HG03460 (cell line): ENCODE results near the gene MRPS7.
"Not testable (repeated sequence)": the region's sequence is repeated elsewhere in the genome, so short reads cannot be mapped to it uniquely, and the experiment has no call there.

Experiments
- ATAC-seq: cut with Tn5 transposase; IDR thresholded peaks from one replicate; pipeline ENCODE4 v1.9.1; 2021; ENCODE audit not compliant: unreplicated experiment

Gene MRPS7

DNA sequence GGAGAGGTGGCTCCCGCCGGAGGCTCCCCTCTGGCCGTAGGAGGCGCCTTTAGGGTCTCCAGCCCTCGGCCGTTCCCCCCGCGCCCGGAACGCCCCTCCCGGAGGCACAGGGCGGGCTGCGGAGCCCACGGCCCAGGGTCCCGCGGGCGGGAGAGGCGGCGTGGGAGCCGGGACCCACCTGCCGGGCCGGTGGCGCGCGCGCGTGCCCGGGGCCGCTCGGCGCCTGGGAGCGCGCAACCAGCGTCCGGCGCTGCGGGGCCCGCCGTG, 9.2 kb downstream of the MRPS7 start, which contains the start of gene MIF4GD:
Gene MIF4GD (minus strand): TSS at position 266 of the 267 bp plus-strand sequence. CDS start 1,036 bp downstream, outside the sequence.
- ATAC-seq: no peak

DNA sequence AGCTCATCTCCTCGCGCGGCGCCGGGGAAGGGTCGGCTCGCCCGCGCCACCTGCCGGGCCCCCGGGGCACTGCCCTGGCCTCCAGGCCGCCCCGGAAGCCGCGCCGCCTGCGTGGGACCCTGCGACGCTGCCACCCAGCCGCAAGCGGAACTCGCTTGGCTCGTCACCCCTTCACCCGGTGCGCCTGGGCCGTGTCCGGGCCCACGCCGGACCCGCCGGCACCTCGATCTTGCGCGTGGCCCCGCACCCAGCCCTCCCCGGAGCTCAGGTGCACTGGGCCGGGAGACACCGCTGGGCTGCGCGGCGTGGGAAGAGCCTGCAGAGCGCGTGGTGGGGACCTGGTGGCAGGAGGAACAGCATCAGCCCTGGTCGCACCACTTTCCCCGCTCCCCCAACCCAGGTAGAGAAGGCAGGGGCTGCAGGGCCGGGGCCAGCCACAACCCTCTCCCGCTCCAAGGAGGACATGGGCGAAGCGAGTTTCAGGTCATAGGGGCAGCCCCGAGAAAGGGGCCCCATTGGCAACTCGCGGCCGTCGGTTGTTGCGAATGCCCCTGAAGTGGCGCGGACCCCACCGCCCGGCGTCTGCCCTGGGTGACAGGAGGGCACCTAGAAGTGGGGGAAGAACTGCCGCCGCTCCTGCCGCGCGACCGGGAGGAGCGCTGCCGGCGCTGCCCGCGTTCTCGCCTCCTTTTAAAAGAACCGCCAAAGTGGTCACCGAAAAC, 9.7 kb downstream of the MRPS7 start:
- ATAC-seq: peak; percentile 58

DNA sequence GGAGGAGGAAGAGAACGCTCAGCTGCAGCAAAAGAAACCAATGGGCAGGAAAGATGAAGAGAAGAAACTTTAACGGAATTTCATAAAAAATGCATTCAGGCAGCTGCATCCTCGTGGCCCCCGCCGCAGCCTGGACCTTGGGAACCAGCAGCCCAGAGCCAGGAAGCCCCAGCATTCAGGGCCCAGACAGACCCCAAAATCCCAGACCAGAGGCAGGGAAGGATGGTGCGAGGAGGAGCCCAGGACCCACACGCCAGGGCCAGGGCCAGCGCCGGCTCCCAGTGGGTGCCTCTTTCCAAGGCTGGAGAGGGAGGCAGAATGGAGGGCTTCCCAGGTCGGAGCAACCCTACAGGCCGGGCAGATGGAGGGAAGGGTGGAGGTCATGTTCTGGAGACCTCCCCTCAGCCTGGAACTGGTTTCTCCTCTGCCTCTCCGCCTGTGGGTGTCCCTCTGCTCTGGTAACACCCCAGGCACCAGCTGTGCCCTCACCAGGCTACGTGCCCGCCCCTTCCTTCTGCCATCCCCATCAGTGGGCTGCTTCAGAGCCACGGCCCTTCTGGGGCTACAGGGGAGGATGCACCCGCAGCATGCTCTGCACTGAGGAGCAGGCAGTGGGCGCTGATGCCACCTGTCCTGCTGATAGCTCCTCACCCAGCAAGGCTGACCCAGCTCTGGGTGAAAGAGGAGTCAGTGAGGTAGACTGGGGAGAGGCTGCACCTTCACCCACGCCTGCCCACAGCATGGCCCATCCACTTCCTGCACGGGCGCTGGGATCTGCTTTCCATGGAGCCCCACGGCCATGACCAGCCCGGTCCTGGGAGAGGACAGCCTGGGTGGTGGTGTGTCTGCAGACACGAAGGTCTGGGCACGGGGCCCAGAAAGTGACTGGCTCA, 10.5 kb downstream of the MRPS7 start:
- ATAC-seq: no peak

DNA sequence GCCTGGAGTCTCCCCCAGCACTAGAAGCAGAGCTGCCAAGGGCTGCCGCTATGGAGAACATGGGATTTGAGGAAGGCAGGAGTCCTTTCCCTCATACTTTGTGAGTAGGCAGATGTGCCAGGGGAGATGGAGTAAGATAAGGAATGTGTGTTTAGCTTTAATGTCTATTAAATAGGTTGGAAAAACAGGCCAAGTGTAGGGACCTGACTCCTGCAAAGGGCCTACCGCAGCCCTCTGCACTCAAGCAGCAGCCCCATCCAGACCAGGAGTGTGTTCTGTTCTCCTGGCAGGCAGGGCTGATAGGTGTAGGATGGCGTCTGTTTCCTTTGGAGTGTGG, 11.1 kb downstream of the MRPS7 start:
- ATAC-seq: no peak

DNA sequence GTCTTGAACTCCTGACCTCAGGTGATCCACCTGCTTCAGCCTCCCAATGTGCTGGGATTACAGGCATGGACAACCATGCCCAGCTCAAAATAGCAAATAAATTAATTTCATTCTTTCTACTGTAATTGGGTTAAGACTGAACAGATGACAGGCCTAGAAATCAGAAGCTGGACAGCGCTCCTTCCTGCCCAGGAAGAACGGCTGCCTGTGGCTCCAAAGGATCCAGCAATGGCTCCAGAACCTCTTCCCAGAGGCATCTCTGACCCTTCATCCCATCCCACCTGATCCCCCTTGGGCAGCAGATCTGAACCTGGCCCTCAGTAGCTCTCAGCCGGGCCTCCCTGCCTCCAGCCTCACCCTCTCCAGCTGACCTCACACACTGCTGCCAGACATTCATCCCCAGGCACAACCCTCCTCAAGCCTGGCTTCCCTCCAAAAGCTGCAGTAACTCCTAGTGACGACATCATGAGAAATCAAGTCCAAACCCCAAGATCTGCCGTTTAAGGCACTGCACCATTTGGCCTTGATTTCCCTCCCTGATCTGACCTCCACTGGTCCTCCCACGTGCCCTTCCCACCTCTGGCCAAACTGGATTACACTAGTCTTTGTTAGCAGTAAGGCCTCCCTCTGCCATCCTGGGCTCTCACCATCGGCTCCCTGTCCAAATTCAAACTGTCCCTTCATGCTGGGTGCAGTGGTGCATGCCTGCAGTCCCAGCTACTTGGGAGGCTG, 12.5 kb downstream of the MRPS7 start:
- no peak for ATAC-seq

DNA sequence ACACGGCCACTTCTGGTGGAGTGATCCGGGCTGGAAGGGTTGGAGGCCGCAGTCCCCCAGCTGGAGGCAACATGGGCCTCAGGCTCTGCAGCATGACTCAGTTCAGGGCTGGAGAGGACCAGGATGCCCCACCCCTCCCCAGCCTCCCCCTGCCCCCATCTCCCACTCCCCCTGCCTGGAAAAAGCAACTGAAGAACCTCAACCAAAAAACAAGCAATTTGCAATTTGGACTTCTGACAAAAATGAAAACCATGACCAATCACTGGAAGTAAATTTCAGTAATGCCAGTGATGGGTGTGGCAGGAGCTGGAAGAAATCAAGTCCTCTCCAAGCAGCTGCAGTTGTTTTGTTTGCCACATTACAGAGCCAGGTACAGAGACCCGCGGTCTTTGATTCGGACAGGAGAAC, 16.0 kb downstream of the MRPS7 start:
- no peak for ATAC-seq

DNA sequence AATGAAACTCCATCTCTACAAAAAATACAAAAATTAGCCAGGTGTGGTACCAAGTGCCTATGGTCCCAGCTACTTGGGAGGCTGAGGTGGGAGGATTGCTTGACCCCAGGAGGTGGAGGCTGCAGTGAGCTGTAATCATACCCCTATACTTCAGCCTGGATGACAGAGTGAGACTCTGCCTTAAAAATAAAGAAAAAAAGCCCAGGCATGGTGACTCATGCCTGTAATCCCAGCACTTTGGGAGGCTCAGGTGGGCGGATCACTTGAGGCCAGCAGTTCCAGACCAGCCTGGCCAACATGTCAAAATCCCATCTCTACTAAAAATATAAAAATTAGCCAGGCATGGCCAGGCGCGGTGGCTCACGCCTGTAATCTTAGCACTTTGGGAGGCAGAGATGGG, 18.5 kb downstream of the MRPS7 start:
- ATAC-seq: not testable (repeated sequence)

DNA sequence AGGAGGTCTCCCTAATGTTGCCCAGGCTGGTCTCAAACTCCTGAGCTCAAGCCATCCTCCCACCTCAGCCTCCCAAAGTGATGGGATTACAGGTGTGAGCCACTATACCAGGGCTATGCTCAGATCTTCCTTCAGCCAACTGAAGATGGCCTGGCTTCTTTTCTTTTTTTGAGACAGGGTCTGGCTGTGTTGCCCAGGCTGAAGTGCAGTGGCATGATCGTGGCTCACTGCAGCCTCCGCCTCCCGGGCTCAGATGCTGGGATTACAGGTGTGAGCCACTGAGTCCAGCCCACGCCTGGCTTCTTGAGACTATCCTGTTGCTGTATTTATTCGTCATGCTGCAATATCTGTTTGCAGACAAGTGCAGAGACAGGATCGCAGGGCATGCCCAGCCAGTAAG, 23.4 kb downstream of the MRPS7 start:
- ATAC-seq: no peak

DNA sequence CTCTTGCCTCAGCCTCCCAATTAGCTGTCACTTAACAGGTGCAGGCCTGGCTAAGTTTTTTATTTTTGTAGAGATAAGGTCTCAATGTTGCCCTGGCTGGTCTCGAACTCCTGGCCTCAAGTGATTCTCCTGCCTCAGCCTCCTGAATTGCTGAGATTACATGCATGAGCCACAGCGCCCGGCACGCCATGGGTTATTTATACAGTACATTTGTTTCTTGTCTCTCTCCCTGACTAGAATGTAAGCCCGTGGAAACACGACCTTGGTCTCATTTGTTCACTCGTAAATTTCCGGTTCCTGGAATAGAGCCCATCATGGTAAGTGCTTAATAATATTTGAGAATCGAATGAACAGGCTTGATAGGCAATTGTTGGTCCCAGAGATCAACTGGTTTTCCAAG, 25.5 kb downstream of the MRPS7 start:
- no peak for ATAC-seq

DNA sequence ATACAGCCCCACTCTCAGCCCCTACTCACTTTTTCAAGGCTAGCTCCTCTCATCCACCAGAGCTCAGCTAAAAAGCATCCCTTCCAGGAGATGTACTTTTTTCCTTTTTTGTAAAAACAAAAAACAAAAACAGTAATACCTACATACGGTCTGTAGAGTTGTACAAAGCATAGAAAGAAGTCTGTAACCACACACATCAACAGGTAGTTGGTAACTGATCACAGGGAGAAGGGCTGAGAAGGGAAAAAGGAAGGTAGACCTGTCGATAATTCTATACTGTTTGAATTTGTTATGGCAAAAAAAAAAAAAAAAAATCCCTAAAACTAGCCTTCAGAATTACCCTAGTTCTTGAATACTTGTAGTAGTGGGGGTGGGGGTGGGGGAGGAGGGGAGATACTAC, 26.7 kb downstream of the MRPS7 start:
- ATAC-seq: no peak

DNA sequence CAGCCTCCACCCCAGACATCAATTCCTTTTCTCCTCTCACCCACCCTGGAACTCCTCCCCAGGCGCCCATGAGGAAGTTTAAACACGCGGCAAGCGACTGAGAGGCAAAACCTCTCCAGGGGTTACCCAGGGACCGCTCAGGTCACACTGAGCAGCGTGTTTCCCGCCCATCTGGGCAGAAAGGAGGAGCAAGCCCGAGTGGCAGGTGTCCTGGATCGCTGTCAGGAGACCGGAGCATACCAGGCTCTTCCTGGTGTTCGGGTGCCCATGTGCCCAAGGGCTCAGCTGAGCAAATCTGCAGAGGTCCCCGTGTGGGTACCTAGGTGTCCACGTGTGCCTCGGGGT, 27.1 kb downstream of the MRPS7 start:
- peak; percentile 12 for ATAC-seq

DNA sequence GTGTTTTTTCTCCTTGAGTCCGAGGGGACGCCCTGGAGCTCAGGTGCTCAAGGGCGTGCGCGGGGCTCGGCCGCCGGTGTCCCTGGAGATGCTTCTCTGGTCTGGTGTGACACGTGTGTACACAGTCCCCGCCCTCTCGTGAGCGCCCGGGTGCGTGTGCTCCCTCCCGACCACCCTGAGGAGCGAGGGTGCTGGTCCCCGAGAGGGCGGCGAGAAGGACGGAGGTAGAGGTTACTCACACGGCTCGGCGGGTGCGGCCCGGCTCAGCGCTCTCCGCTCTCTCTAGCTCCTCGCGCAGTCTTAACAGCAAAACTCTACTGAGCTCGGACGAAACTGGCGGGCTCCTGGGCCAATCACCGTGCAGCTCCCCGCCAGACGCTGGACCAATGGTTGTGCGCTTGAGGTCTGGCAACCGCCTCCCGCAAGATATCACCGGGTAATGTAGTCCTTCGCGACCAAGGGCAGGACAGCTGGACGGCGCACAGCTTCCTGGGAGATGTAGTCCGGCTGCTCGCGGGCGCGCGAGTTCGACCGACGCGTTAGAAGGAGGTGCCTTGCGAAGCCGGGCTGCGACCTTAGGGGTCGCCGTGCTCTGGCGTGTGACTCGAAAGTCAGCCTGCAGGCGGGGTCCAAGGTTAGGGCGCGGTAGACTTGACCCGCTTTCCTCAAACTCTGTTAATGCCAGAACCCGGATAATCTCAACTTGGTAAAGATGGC, 27.6 kb downstream of the MRPS7 start, which contains the start of gene SLC25A19:
Gene SLC25A19 (minus strand): TSS at position 319 of the 717 bp plus-strand sequence. CDS start 2,669 bp downstream, outside the sequence.
- peak; percentile 84 for ATAC-seq

DNA sequence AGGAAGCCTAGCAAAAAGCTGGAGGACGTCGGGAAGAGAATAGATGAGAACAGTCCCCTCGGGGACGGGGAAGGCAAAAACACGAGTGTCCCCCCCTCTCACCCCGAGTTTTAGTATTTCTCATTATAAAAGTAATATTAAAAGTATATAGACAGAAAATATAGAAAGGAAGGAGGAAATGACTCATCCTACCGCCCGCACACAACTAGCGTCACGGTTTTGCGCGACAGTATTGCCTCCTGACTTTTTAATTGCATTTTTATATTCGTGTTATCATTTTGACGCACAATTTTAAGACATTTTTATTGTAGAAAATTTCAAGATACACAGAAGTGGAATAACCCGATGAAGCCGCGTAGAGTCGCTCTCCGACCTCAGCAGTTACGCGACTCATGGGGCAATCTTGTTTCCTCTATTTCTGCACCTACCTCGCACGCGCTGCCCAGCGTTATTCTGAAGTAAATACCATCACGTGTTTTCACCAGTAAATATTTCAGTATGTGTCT, 28.2 kb downstream of the MRPS7 start:
- peak; percentile 16 for ATAC-seq

DNA sequence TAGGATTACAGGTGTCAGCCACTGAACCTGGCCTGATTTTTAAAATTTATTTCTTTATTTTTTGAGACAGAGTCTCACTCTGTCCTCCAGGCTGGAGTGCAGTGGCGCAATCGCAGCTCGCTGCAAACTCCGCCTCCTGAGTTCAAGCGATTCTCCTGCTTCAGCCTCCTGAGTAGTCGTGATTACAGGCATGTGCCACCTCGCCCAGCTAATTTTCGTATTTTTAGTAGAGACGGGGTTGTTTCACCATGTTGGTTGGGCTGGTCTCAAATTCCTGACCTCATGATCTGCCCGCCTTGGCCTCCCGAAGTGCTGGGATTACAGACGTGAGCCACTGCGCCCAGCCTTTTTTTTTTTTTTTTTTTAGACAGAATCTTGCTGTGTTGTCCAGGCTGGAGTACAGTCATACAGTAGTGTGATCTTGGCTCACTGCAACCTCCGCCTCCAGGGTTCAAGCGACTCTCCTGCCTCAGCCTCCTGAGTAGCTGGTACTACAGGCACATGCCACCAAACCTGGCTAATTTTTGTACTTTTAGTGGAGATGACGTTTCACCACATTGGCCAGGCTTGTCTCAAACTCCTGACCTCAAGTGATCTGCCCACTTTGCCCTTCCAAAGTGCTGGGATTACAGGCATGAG, 31.2 kb downstream of the MRPS7 start:
- ATAC-seq: not testable (repeated sequence)

DNA sequence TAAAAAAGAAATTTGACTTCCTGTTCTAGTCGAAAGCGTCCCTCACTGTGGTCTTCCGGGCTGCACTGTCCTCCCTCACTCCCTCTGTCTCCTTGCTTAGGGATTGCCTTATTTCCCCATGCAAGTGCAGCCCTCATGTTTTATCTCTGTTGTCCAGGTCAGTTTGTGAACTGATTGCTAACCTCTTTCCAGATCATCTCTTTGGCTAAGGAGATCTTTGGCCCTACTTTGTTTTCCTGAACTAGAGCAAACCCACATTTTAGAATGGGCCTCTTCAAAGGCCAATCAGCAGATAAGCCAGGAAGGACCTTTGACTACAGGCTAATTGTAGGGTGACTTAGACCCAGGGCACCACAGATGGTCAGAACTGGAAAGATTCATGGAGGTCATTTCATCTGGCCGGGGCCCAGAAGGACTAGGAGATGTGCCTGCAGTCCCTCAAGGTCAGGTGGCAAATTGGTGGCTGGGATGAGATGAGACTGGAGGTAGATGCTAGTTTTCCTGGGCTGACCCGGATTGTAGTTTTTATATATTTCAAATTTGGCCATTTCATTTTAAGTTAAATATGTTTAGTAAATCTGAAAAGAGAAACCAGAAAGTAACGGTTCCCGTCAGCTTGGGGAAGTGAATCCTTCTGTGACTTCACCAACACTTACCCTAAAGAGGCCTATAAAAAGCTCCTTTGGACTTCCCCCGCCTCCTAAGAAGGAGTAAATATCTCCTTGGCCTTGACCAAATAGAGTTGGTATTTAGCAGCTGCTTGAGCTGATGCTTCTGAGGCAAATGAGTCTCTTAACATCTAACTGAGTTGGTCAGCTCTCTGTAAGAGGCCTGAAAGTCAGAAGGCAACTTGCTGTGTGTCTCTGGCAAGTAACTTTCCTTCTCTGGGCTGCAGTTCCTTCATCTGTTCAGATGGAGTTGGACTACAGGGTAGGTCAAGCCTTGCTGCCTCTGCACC, 33.8 kb downstream of the MRPS7 start:
- ATAC-seq: peak; percentile 55

DNA sequence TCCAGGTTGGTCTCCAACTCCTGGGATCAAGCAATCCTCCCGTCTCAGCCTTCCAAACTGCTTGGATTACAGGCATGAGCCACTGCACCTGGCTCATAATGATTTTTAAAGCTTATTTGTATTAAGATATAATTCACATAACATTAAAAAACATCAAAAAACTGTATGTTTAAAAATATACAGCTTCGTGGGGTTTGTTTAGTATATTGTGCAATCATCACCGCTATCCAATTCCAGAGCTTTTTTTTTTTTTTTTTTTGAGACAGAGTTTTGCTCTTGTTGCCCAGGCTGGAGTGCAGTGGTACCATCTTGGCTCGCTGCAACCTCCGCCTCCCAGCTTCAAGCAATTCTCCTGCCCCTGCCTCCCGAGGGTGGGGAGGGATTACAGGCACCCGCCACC, 38.6 kb downstream of the MRPS7 start:
- ATAC-seq: no peak

DNA sequence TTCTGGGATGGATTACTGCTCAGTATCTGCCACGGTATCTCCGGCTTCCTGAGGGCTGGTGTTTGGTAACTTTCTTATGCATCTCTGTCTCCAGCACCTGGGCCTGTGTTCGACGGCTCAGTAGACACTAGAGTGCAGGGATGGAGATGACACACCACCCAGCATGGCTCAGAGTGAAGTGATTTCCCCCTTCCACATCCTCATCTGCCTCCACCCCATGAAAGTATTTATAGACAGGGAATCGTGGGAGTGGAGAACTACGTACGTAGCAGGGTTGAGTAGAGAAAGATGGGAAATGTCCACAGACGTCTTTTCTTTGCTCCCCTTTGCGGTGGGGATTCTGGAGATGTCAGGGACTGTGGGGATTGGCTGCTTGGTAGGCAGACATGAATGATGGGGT, 39.4 kb downstream of the MRPS7 start:
- ATAC-seq: no peak

DNA sequence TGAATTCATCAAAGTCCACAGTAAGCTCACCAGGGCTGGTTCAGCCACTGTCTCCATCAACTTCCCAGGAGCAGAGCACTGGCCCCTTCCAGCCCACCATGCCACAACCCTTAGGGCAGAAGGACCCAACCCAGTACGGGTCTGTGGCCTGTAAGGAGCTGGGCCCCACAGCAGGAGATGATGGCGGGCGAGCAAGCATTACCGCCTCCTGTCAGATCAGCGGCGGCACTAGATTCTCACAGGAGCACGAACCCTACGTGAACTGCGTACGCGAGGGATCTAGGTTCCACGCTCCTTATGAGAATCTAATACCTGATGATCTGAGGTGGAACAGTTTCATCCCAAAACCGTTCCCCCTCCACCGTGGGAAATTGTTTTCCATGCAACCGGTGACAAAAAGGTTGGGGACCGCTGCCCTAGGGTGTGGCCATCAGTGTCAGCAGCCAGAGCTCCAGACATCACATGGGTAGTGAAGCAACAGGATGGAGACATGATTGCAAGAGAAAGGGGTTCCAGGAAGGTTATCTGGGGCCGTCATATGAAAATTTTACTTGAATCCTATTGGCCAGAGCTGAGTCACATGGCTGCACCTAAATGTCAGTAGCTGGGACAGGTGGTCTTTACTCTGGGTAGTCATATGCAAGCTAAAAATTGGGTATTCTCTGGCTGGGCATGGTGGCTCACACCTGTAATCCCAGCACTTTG, 40.0 kb downstream of the MRPS7 start:
- ATAC-seq: no peak
